Right lobe of liver (tissue), 4 donors: ENCODE results near the gene FCER1G.

ENCODE experiments used
- POLR2A ChIP-seq: fragments of 450-650 bp; IDR thresholded peaks from one replicate; pipeline ENCODE4 v1.6.1; 2017; ENCODE audit warnings: antibody characterized with exemption, mild to moderate bottlenecking
- TF ChIP-seq, protein P1 (sequence below), 4 donors: fragments of 200-600 bp in 3 of 4; fragments of 450-650 bp in 1 of 4; IDR thresholded peaks; one replicate each; pipeline versions ENCODE4 v1.5.1 to v1.8.0; 2016 to 2022; ENCODE audit warnings: antibody characterized with exemption in 4 of 4, mild to moderate bottlenecking in 2 of 4
- donor health status: DM: no; HTN: no; CAD: no.
- donor health status: DM: no; HTN: no; CAD: no.
- donor health status: DM: no; HTN: yes; CAD: no.

DNA sequence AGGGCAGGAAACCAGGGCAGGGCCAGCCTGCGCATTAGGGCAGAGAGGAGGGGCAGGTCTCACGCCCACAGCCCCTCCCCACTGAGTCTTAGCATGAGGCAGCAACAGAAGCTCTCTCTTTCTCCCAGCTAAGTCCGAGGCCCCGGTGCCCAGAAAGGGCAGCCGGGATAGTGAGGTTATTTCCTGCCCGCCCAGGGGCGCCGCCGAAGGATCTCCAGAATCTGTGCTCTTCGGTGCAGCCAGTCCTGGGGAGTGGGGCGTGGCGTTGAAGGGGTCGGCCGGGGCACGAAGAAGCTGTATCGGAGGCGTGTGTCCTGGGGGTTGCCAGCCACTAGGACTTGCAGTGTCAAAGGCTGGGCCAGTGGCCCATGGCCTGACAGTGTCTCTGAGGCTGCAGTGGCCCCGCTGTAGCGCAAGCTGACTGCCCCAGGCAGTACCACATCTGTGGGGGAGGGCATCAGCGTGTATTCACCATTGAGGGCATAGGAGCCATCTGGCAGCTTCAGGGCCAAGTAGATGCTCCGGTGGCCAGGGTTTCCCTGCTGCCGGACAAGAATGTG lies 24.1 kb upstream of the FCER1G start:
- TF ChIP-seq, protein P1, sequence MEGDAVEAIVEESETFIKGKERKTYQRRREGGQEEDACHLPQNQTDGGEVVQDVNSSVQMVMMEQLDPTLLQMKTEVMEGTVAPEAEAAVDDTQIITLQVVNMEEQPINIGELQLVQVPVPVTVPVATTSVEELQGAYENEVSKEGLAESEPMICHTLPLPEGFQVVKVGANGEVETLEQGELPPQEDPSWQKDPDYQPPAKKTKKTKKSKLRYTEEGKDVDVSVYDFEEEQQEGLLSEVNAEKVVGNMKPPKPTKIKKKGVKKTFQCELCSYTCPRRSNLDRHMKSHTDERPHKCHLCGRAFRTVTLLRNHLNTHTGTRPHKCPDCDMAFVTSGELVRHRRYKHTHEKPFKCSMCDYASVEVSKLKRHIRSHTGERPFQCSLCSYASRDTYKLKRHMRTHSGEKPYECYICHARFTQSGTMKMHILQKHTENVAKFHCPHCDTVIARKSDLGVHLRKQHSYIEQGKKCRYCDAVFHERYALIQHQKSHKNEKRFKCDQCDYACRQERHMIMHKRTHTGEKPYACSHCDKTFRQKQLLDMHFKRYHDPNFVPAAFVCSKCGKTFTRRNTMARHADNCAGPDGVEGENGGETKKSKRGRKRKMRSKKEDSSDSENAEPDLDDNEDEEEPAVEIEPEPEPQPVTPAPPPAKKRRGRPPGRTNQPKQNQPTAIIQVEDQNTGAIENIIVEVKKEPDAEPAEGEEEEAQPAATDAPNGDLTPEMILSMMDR (IDR thresholded peaks at IDR 0.05): no peak
- TF ChIP-seq POLR2A: no peak
